ENCODE data around the gene HIVEP3. TPM values are rescaled to one million over a fixed set of nuclear protein-coding genes. Genes with fewer than 3 reads are reported as not detected.
A peak's percentile ranks its signal among the peaks of the same experiment; 100 is the strongest.

The HIVEP3 gene
- total RNA-seq, 1 donor from 2014 or later, result 5.8 TPM

- H3K27me3 ChIP-seq (ENCODE audit: control insufficient read depth, insufficient read depth, low read length), result no peaks in the 10 kb centered on the region
- H3K36me3 ChIP-seq (ENCODE audit: control insufficient read depth, insufficient read depth, low read length), result no peaks in the 10 kb centered on the region
- no peak overlapping the region for H3K4me3 ChIP-seq (ENCODE audit: low read depth, low read length)
- TF ChIP-seq, protein P1, sequence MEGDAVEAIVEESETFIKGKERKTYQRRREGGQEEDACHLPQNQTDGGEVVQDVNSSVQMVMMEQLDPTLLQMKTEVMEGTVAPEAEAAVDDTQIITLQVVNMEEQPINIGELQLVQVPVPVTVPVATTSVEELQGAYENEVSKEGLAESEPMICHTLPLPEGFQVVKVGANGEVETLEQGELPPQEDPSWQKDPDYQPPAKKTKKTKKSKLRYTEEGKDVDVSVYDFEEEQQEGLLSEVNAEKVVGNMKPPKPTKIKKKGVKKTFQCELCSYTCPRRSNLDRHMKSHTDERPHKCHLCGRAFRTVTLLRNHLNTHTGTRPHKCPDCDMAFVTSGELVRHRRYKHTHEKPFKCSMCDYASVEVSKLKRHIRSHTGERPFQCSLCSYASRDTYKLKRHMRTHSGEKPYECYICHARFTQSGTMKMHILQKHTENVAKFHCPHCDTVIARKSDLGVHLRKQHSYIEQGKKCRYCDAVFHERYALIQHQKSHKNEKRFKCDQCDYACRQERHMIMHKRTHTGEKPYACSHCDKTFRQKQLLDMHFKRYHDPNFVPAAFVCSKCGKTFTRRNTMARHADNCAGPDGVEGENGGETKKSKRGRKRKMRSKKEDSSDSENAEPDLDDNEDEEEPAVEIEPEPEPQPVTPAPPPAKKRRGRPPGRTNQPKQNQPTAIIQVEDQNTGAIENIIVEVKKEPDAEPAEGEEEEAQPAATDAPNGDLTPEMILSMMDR (IDR thresholded peaks at IDR 0.05; ENCODE audit: insufficient read depth, low read length, poor library complexity, severe bottlenecking), result no peak
- peak; percentile 63 for DNase-seq (ENCODE audit: low read depth)
These were observed 48.6 kb downstream of the HIVEP3 start for GRCh38 chr1:41870076-41870562.

- TF ChIP-seq, protein P1 (IDR thresholded peaks at IDR 0.05; ENCODE audit: insufficient read depth, low read length, poor library complexity, severe bottlenecking), result no peak
- no peaks in the 10 kb centered on the region for H3K36me3 ChIP-seq (ENCODE audit: control insufficient read depth, insufficient read depth, low read length)
- no peak overlapping the region for H3K4me3 ChIP-seq (ENCODE audit: low read depth, low read length)
- no peaks in the 10 kb centered on the region for H3K27me3 ChIP-seq (ENCODE audit: control insufficient read depth, insufficient read depth, low read length)
- DNase-seq (ENCODE audit: low read depth), result no peak
These were observed 50.3 kb downstream of the HIVEP3 start for GRCh38 chr1:41868241-41868998.

DNA sequence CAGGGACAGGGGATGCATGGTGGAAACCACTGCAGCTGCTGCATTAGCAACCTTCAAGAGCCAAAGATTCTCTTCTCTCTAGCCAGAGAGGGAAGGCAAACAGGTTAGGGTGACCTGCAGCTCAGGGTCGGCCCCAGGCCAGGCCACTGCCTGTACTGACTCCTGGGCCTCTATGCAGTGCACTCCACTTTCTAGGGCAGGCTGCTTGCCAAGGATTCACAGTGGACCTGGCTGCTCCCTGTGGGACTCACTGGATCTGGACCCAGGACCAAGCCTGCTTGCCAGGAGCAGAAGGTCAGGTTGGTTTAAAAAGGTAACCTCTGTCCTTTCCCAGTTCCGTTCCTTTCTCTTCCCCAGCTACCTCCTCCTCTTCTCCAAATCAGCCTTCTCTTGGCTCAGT is 52.4 kb downstream of the HIVEP3 start:
- TF ChIP-seq, protein P1 (IDR thresholded peaks at IDR 0.05; ENCODE audit: insufficient read depth, low read length, poor library complexity, severe bottlenecking), result no peak
- Histone ChIP-seq H3K36me3 (ENCODE audit: control insufficient read depth, insufficient read depth, low read length) (no peaks in the 10 kb centered on the region), H3K4me3 (ENCODE audit: low read depth, low read length) (no peak overlapping the region), H3K27me3 (ENCODE audit: control insufficient read depth, insufficient read depth, low read length) (no peaks in the 10 kb centered on the region)
- no peak for DNase-seq (ENCODE audit: low read depth)

- Histone ChIP-seq H3K36me3 (ENCODE audit: control insufficient read depth, insufficient read depth, low read length) (no peaks in the 10 kb centered on the region), H3K4me3 (ENCODE audit: low read depth, low read length) (no peak overlapping the region), H3K27me3 (ENCODE audit: control insufficient read depth, insufficient read depth, low read length) (no peaks in the 10 kb centered on the region)
- no peak for DNase-seq (ENCODE audit: low read depth)
- TF ChIP-seq, protein P1 (IDR thresholded peaks at IDR 0.05; ENCODE audit: insufficient read depth, low read length, poor library complexity, severe bottlenecking), result no peak
These were observed 54.2 kb downstream of the HIVEP3 start for GRCh38 chr1:41864471-41865040.

GRCh38 chr1:41863718-41864117 is 55.0 kb downstream of the HIVEP3 start:
- TF ChIP-seq, protein P1 (IDR thresholded peaks at IDR 0.05; ENCODE audit: insufficient read depth, low read length, poor library complexity, severe bottlenecking), result no peak
- no peaks in the 10 kb centered on the region for H3K36me3 ChIP-seq (ENCODE audit: control insufficient read depth, insufficient read depth, low read length)
- no peak for DNase-seq (ENCODE audit: low read depth)
- H3K4me3 ChIP-seq (ENCODE audit: low read depth, low read length), result no peak overlapping the region
- H3K27me3 ChIP-seq (ENCODE audit: control insufficient read depth, insufficient read depth, low read length), result no peaks in the 10 kb centered on the region
